ENCODE measurements around the gene PTPN1.

Gene PTPN1

DNA sequence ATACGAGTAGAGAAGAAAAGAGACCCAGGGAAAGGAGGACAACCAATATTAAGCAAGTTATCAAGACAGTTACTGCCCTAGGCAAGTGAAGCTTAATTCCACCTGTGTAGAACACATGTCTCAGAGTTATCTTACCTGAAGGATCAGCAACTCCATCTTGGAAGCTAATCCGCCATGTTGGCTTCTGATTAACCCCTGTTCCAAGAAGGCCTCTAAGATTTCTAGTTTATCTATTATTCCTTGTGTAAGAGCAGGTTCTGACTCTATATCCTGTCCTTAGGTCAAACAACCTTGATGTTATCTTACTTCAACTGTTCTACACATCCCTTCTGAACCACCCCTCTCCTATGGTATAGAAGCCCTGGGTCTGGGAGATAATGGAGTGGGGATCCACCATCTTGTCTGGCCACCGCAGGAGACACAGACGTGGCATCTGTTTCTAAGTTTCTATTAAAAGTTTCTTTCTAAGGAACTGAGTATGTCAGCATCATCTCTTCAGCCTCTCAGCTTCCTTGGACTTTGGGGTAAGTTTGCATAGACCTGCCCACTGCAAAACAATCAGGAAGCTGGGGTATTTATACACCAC, 27.7 kb upstream of the PTPN1 start:
- Histone ChIP-seq H3K36me3 (ENCODE audit: insufficient read depth, low read length) (no peaks in the 10 kb centered on the region), H4K20me1 (ENCODE audit: insufficient read depth, low read length) (no peaks in the 10 kb centered on the region), H3K27ac (ENCODE audit: low read depth, low read length, poor library complexity, severe bottlenecking) (no peak overlapping the region), H2AFZ (ENCODE audit: low read length) (no peak overlapping the region), H3K9me2 (ENCODE audit: low read depth, low read length) (no peaks in the 10 kb centered on the region), H3K27me3 (ENCODE audit: insufficient read depth, low read length) (no peaks in the 10 kb centered on the region), H3K4me2 (ENCODE audit: low read length) (peak overlapping the region; percentile 72; the same call in 1 of the 2 replicates), H3K9me3 (ENCODE audit: low read length) (no peaks in the 10 kb centered on the region), H3K79me2 (ENCODE audit: insufficient read depth, low read length) (no peaks in the 10 kb centered on the region), H3K4me1 (ENCODE audit: insufficient read depth, low read length, severe bottlenecking) (peaks cover 18% of the 10 kb centered on the region), H3K9ac (ENCODE audit: low read length) (no peak overlapping the region), H3F3A (ENCODE audit: insufficient read depth, low read length) (no peaks in the 10 kb centered on the region), H3K4me3 (ENCODE audit: low read depth, low read length, poor library complexity, severe bottlenecking) (no peak overlapping the region)
- TF ChIP-seq EZH2 (IDR thresholded peaks at IDR 0.05; ENCODE audit: borderline replicate concordance, low read length) (no peak), CTCF (IDR thresholded peaks at IDR 0.05; ENCODE audit: low read length) (no peak)

DNA sequence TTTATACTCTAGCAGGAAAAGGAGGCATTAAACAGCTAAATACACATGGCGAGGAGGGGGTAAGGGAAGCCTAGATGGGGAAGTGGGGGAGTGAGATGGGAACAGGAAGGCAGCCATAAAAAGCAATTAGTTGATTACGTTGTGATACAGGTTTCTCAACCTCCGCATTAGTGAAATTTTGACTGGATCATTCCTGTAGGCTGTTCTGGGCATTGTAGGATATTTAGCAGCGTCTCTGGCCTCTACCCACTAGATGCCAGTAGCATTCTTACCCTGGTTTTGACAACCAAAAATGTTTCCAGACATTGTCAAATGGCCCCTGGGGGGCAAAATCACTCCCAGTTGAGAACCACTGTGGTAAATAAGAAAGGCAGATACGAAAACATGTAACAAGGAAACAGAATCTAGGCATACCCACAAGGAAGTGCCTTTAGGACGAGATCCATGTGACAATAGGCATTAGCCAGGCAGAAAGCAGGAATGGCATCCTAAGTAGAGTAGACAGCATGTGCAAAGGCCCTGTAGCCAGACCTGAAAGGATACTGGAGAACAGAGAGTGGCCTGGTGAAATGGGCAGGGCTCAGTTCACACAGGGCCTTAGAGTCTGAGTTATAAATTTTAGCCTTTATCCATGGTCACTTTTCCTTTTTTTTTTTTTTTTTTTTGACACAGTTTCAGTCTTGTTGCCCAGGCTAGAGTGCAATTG, 25.8 kb upstream of the PTPN1 start:
- Histone ChIP-seq H3F3A (ENCODE audit: insufficient read depth, low read length) (no peaks in the 10 kb centered on the region), H3K4me2 (ENCODE audit: low read length) (peak overlapping the region; percentile 72), H4K20me1 (ENCODE audit: insufficient read depth, low read length) (no peaks in the 10 kb centered on the region), H3K9ac (ENCODE audit: low read length) (no peak overlapping the region; the same call in 1 of the 2 replicates), H3K27ac (ENCODE audit: low read depth, low read length, poor library complexity, severe bottlenecking) (no peak overlapping the region), H3K9me3 (ENCODE audit: low read length) (no peaks in the 10 kb centered on the region), H2AFZ (ENCODE audit: low read length) (peak overlapping the region; percentile 98), H3K4me1 (ENCODE audit: insufficient read depth, low read length, severe bottlenecking) (peaks cover 33% of the 10 kb centered on the region), H3K36me3 (ENCODE audit: insufficient read depth, low read length) (no peaks in the 10 kb centered on the region), H3K79me2 (ENCODE audit: insufficient read depth, low read length) (no peaks in the 10 kb centered on the region), H3K27me3 (ENCODE audit: insufficient read depth, low read length) (no peaks in the 10 kb centered on the region), H3K4me3 (ENCODE audit: low read depth, low read length, poor library complexity, severe bottlenecking) (peak overlapping the region; percentile 51), H3K9me2 (ENCODE audit: low read depth, low read length) (no peaks in the 10 kb centered on the region)
- no peak for TF ChIP-seq EZH2 (IDR thresholded peaks at IDR 0.05; ENCODE audit: borderline replicate concordance, low read length)
- no peak for TF ChIP-seq CTCF (IDR thresholded peaks at IDR 0.05; ENCODE audit: low read length)

DNA sequence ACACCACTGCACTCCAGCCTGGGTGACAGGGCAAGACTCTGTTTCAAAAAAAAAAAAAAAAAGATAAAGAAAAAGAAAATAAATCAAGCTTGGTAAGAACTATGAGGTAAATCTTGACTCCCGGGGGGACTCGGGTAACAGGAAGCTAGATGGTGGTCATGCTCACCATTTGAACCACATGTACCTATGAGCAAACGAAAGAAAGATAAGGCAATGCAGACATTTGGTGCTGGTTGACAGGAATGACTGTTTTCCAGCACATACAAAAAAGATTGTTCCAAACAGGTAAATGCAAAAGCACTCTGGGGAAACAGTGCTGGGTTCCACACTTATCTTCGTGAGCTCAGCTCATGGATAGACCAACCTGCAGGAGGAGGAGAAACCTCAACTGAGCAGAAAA, 22.8 kb upstream of the PTPN1 start:
- Histone ChIP-seq H3K9me3 (ENCODE audit: low read length) (no peaks in the 10 kb centered on the region), H3F3A (ENCODE audit: insufficient read depth, low read length) (no peaks in the 10 kb centered on the region), H3K4me2 (ENCODE audit: low read length) (no peak overlapping the region), H3K4me3 (ENCODE audit: low read depth, low read length, poor library complexity, severe bottlenecking) (no peak overlapping the region), H3K79me2 (ENCODE audit: insufficient read depth, low read length) (no peaks in the 10 kb centered on the region), H3K9ac (ENCODE audit: low read length) (no peak overlapping the region), H3K27ac (ENCODE audit: low read depth, low read length, poor library complexity, severe bottlenecking) (no peak overlapping the region), H3K9me2 (ENCODE audit: low read depth, low read length) (no peaks in the 10 kb centered on the region), H4K20me1 (ENCODE audit: insufficient read depth, low read length) (no peaks in the 10 kb centered on the region), H3K4me1 (ENCODE audit: insufficient read depth, low read length, severe bottlenecking) (peaks cover 33% of the 10 kb centered on the region), H2AFZ (ENCODE audit: low read length) (no peak overlapping the region), H3K36me3 (ENCODE audit: insufficient read depth, low read length) (no peaks in the 10 kb centered on the region), H3K27me3 (ENCODE audit: insufficient read depth, low read length) (no peaks in the 10 kb centered on the region)
- no peak for TF ChIP-seq EZH2 (IDR thresholded peaks at IDR 0.05; ENCODE audit: borderline replicate concordance, low read length)
- TF ChIP-seq CTCF (IDR thresholded peaks at IDR 0.05; ENCODE audit: low read length) = no peak
